Measurements from ENCODE around the gene AKT1. TPM values are rescaled to one million over a fixed set of nuclear protein-coding genes. Genes with fewer than 3 reads are reported as not detected.

AKT1 gene
- total RNA-seq, 2 experiments from 2014 or later, result 116 to 121 TPM

- H3K36me3 Mint-ChIP-seq (ENCODE audit: low read depth), result no peaks in the 10 kb centered on the region
- intact Hi-C loops (cut with micrococcal nuclease), result no loop called here
- no peaks in the 10 kb centered on the region for H3K9me3 Mint-ChIP-seq
- POLR2A ChIA-PET, result interaction anchor here (1.4 kb wide), 1 partner anchor 13 kb away, joined by 3 read pairs; the partner anchor contains the start of gene ZBTB42
- DNase-seq, result no peak
- no peak overlapping the region for H3K27ac Mint-ChIP-seq
- no peak for ATAC-seq
- no peak for TF ChIP-seq CTCF (IDR thresholded peaks at IDR 0.05)
- H3K27me3 Mint-ChIP-seq, result no peaks in the 10 kb centered on the region
- H3K4me3 Mint-ChIP-seq, result no peak overlapping the region
- CTCF ChIA-PET, result interaction anchor here (1.0 to 1.6 kb wide), 3 partner anchors 36 to 38 kb away, joined by 3 to 4 read pairs (median 3); partner anchors contain the start of gene SIVA1
- peaks cover 25% of the 10 kb centered on the region for H3K4me1 Mint-ChIP-seq (ENCODE audit: low read depth)
Measured at GRCh38 chr14:104788161-104788818, 7.3 kb downstream of the AKT1 start.

GRCh38 chr14:104787736-104788135 lies 7.8 kb downstream of the AKT1 start:
- peaks cover 21% of the 10 kb centered on the region for H3K4me1 Mint-ChIP-seq (ENCODE audit: low read depth)
- TF ChIP-seq CTCF (IDR thresholded peaks at IDR 0.05), result no peak
- ChIA-PET POLR2A (no interaction called here), CTCF (interaction anchor here (1.5 kb wide), 1 partner anchor 35 kb away, joined by 3 read pairs; the partner anchor contains the start of gene SIVA1)
- no peak for ATAC-seq
- no peaks in the 10 kb centered on the region for H3K27me3 Mint-ChIP-seq
- intact Hi-C loops (cut with micrococcal nuclease), result no loop called here
- DNase-seq, result no peak
- H3K4me3 Mint-ChIP-seq, result no peak overlapping the region
- H3K9me3 Mint-ChIP-seq, result no peaks in the 10 kb centered on the region
- H3K36me3 Mint-ChIP-seq (ENCODE audit: low read depth), result no peaks in the 10 kb centered on the region
- no peak overlapping the region for H3K27ac Mint-ChIP-seq

GRCh38 chr14:104786726-104787675 lies 8.5 kb downstream of the AKT1 start:
- Mint-ChIP-seq H3K9me3 (no peaks in the 10 kb centered on the region), H3K4me3 (no peak overlapping the region), H3K27me3 (no peaks in the 10 kb centered on the region), H3K27ac (peak overlapping the region; percentile 46), H3K36me3 (ENCODE audit: low read depth) (no peaks in the 10 kb centered on the region), H3K4me1 (ENCODE audit: low read depth) (peaks cover 18% of the 10 kb centered on the region)
- no peak for ATAC-seq
- ChIA-PET POLR2A (no interaction called here), CTCF (interaction anchor here (1.5 kb wide), 1 partner anchor 34 kb away, joined by 3 read pairs; the partner anchor contains the start of gene SIVA1)
- intact Hi-C loops (cut with micrococcal nuclease), result no loop called here
- no peak for TF ChIP-seq CTCF (IDR thresholded peaks at IDR 0.05)
- no peak for DNase-seq

- DNase-seq, result no peak
- POLR2A ChIA-PET, result no interaction called here
- Mint-ChIP-seq H3K4me3 (no peak overlapping the region), H3K36me3 (ENCODE audit: low read depth) (no peaks in the 10 kb centered on the region), H3K27ac (peak overlapping the region; percentile 46), H3K27me3 (no peaks in the 10 kb centered on the region), H3K9me3 (no peaks in the 10 kb centered on the region), H3K4me1 (ENCODE audit: low read depth) (peaks cover 14% of the 10 kb centered on the region)
- intact Hi-C loops (cut with micrococcal nuclease), result no loop called here
- no peak for TF ChIP-seq CTCF (IDR thresholded peaks at IDR 0.05)
- CTCF ChIA-PET, result no interaction called here
- ATAC-seq, result peak; percentile 74
Measured at GRCh38 chr14:104786091-104786586, 9.4 kb downstream of the AKT1 start.
